GM15510 (cell line): ENCODE measurements around the gene ZMIZ1.

ENCODE experiments used
- POLR2A ChIP-seq: IDR thresholded peaks from 3 replicates; pipeline ENCODE4 v1.6.1; 2011; ENCODE audit warnings: borderline replicate concordance; ENCODE audit not compliant: insufficient read length; ENCODE audit errors: extremely low read depth

The ZMIZ1 gene

DNA sequence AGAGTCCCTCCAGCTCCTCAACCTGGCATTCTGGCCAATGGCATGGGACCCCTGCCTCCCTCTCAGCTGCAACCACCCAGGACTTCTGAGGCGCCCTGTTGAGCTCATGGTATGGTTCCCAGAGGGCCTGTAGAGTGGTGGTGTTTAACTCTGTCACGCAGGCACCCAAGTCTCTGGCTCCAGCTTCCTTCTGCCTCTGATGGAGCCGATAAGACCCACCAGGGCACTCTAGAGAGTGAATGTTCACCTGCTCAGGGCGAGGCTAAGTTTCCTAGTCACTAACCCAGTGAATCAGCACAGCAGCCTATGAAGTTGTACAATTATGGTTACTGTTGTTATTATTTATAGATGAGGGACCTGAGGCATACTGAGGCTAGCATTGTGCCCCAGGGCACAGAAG lies 120.4 kb downstream of the ZMIZ1 start:
- TF ChIP-seq POLR2A, result no peak

DNA sequence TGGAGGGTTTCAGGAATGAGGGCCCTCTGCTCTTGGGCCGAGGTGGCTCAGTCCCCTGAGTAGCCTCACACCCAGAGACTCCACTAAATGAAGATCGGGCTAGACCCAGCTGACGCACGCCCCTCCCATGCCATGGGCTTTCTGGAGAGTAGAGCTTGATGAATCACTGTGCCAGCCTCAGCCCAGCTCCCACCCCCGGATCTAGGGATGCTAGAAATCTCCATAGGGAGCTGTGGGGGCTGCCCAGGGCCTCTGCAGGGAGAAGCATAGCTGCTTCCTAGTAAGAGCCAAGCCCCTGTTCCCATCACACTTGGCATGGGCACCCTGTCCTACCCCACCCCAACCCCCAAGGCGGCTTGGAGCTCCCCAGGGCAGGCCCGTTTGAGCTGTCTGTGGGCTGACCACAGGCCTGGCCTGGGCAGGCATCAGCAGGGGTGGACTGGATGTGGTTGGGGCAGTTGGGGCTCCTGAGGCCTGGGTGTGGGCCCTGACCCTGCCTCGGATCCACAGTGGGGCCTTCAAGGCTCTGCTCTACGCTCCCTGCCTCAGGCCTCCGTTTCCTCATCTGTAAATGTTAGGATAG lies 121.2 kb downstream of the ZMIZ1 start:
- TF ChIP-seq POLR2A, result no peak

DNA sequence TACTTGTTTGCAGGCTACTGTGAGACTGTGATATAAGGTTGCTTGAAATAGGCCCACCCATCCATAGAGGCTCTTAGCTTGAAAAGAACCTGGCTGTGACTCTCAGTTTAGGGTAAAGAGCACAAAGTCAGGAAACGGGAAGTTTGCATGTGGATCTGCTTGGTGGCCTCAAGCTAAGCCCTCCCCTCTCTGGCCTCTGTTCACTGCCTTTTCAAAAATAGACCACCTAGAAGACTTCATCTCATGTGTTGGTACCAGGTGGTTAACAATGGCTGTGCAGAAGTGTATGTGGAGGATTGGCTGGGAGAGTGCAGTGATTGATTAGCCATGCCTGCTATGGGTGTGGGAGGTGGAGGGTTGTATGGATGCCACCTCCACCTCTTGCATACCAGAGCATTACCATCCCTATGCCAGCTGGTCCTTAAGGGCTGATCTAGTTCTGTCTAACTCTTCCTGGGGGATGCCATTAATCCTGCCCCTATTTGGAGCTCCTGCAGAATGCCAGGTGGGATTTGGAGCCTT lies 122.0 kb downstream of the ZMIZ1 start:
- no peak for TF ChIP-seq POLR2A

DNA sequence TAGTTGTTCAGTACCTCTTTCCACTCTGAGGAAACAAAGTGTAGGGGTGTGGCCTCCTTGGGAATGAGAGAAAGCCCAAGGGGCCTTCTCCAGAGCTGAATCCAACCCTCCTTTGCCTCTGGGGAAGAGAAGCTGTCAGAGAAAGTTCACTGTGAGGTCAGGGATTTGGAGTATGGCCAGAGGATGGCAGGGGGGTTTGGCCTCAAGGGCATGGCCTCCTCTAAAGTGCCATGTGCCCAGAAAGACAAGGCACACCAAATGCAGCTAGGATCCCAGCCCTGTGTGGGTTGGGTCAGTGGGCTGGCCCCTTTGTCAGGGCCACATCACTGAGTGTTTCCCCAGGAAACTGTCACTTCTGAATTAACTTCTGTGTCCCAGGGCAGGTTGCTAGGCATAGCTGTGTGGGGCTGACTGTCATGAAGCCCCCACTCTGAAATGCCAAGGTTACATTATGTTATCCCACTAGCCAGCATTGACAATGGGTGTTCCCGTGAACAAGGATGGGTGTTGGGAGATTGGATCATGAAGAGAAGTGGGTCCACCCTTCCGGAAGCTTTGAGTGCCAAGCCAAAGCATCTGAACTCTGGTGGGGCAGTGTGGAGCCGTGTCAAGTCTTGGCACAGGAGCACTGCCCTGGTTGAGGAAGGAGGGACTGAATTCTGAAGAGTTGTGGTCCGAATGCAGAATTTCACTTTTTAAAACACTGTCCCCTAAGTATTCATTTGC lies 123.3 kb downstream of the ZMIZ1 start:
- no peak for TF ChIP-seq POLR2A

DNA sequence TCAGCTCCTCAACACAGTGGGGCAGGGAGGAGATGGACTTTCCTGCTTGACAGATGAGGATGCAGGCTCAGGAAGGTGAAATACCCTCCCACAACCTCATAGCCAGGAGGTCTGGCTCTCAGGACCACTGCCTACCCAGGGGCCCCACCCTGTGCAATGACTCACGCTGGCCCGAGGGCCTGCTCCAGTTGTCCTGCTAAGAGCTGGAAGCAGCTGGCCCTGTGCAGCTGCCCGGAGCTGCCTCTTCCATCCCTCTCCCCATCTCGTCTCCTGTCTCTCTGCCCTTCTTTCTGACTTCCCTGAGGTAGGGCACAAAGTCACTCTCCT lies 123.9 kb downstream of the ZMIZ1 start:
- TF ChIP-seq POLR2A, result no peak

DNA sequence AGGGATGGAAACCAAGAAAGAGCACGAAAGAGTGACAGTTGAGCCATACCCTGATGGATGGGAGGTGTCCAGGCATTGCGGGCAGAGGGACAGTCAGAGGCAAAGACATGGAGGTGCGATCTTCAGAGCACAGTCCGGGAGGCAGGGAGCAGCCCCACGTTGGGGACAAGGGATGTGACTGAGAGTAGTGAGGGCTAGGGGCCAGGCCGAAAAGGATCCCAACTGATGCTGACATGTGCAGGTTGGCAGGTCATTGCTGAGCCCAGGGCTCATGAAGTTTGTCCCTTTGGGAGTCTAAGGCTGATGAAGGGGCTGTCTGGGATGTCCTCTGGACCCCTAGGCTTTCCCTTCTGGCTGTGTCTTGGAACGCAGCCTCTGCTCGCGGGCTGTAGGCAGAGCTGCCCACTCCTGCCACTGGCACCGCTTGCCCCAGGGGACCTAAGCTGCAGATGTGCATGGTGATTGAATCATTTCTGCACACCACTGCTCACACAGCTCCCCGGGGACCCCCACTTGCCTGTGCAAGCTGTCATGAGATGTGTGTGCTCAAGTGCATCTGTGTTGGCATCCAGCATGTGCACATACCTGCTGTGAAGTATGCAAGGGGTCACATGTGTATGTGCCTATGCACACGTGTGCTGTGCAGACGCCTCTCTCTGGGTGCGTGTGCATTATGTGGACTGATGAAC lies 125.1 kb downstream of the ZMIZ1 start:
- no peak for TF ChIP-seq POLR2A

DNA sequence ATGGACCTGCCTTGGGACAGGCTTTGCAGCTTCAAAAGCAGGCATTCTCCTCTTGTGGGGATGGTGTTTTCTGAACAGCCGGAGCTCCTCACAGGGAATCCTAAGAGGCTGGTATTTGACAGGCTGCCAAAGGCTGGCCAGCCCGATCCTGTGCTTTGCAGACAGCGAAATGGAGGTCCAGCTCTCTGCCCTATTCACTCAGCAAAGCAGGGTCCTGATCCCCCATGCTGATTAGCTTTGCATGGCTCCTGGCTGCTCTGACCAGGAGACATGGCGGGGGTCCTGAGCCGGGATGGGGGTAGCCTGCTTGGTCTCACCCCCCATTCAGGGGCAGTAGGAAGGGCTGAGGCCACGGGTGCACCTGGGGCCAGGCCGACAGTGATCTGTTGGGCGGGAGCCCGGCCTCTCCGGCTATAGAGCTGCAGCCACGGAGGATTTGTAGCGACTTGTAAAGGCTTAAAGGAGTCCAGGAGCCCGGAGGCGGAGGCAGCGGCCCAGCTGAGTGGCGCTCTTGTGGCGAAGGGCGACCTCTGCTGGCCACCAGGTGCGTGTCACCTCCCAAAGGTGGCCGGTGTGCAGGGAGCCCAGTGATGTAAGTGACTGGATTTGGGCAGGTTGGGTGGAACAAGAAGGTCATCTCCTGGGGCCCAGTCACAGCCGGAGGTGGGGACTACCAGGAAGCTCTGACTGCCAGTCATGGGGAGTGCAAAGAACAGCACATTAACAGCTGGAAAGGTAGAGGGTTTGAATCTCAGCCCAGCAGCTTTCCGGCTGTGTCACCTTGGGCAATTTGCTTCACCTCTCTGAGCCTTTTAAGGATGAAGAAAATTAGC lies 126.5 kb downstream of the ZMIZ1 start:
- no peak for TF ChIP-seq POLR2A

DNA sequence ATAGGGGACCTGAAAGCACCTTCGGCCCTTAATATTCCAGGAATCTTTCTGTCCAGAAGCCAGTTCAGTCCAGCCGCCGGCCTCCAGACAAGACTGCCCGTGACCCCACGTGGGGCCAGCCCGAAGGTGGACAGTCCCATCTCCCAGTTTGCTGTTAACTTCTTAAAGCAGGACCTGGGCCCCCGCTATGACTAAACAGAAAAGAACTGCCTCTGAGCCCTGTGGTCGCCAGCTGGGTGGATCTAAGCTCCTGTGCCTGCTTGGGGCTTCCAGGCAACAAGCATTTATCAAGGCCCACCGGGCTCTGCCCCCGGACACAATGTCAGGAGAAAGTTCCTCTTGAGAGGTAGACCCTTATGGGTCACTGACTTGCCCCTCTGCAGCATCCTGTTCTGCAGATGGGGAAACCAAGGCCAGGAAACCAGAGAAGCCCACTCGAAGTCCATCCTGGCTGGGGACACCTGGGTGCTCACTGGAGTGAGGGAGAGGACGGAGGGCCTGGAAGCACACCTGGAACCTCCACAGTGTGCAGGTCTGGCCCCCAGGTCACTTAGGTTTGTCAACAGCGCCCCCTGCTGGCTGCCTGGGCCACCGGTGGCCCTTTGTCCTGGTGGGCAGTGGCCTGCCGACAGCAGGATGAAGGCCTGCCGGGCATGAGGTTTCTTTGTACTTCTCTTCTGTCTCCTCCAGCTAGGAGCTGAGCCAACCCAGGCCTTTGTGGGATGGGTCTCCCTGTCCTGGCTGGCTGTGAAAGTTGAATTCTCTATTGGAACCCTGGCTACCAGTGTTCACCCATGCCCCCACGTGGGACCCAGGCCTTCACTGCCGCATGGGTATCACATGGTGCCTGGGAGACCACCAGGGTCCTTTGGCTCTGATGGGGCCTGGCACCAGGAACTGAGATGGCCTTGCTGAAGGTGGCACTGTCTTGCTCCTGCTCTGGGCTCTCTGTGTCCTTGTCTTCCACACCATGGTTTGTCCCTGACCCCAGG lies 128.0 kb downstream of the ZMIZ1 start:
- TF ChIP-seq POLR2A, result no peak

DNA sequence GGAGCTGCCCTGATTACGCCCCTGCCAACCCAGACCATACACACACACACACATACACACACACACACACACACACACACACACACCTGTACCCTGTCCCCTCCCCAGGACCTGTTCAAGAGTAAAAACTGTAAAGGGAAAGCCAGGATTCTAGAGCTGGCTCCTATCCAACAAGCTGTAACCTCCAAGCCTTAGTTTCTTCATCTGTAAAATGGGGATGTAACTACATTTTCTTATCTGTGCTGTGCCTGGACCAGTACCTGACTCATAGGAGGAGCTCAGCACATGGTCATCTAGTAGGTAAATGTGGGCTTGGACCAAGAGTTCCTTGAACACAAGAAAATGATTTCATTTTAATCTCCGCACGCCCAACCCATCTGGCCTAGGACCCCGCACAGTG lies 128.8 kb downstream of the ZMIZ1 start:
- no peak for TF ChIP-seq POLR2A

DNA sequence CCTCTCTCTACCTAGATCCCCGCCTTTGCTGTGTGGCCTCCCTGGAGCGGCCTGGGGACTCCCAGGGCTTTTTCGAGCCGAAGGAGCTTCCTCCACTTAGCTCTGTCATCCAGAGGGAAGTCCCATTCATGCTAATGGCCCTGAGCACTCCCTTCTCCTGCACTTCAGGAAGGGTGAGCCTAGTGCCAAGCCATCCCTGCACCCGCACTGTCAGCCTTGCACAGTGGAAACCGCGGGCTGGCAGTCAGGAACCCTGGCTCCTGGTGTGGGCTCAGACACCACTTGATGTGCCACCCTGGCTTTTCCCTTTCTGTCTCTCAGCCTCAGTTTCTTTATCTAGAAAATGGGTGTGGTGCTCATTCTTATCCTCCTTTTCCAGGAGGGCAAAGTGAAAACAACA lies 131.6 kb downstream of the ZMIZ1 start:
- TF ChIP-seq POLR2A, result no peak

DNA sequence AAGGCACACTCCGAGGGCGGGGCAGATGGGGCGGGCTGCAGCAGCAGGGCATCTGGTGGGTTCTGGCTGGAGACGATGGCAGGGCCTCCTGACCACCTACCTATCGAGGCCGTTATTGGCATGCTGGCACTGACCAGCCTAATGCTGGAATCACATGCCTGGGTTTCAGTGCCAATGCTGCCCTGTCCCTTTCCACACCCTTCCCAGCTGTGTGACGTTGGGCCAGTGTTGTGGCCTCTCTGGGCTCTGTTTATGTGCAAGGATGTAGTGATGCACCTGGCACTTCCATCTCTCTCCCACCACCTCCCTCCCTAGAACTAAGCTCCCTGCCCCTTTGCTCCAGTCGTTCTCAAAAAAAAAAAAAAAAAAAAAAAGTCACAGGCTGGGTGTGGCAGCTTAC lies 132.9 kb downstream of the ZMIZ1 start:
- no peak for TF ChIP-seq POLR2A

DNA sequence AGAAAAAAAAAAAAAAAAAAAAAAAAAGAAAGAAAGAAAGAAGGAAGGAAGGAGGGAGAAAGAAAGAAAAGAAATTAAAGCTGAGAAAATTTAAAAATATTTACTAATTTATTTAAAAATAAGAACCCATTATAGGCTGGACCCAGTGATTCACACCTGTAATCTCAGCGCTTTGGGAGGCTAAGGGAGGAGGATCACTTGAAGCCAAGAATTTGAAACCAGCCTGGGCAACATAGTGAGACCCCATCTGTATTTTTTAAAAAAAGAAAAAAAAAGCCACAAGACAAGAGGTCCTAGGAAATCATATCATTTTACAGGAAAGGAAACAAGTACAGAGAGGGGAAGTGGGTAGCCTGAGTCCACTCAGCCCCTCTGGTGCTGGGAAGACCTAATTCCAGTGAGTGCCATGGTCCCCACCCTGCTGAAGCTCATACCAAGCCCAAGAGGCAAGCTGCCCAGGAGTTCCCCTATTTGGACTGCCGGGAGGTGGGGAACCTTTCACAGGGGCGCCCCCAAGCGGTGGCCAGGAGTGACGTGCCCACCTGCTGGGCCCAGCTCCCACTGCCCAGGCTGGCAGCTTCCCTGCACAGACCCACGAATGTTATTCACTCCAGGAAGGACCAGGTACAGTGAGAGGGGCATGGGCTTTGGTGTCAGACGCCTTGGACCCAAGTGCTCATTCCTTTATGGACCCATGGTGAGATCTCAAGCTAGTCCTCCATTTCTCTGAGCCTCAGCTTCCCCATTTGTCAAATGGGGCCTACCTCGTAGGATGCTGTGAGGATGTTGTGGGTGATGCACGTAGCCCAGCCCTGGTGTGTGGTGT lies 133.6 kb downstream of the ZMIZ1 start:
- TF ChIP-seq POLR2A, result no peak

DNA sequence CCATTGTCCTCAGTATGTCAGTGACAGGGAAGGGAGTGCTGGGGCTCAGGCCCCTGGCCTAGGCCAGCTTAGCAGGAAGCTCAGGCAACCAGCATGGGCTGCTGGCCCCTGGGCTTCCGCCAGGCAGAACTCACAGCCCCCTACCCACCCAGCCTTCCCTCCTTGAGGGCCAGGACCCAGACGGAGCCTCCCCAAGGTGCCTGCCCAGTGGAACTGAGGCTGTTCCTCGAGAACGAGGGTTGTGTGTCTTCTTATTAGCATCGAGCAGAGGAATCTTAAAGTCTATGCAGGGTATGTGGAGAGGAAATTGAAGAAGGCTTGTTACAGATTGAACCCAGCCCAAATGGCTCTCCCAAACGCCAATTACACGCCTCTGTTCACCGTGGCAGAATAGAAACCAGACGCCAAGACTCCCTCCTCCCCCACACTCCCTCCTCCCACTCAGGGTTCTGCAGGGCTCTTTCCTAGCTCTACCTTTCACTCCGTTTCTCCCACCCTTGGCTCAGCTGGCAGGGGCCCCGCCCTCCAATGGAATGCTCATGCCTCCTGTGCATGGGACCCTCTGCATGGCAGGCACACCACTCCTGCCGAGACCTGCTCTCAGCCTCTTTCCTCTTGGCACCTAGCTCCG lies 134.4 kb downstream of the ZMIZ1 start:
- no peak for TF ChIP-seq POLR2A
